Measurements from ENCODE around the gene FILIP1L.

Gene FILIP1L

GRCh38 chr3:99877031-99877579, 237.2 kb downstream of the FILIP1L start:
- Histone ChIP-seq H3K27me3 (ENCODE audit: insufficient read depth, low read length, poor library complexity, severe bottlenecking) (no peaks in the 10 kb centered on the region), H3K4me1 (ENCODE audit: insufficient read depth, low read length, poor library complexity, severe bottlenecking) (peaks cover 15% of the 10 kb centered on the region), H4K20me1 (ENCODE audit: insufficient read depth, low read length, poor library complexity, severe bottlenecking) (no peaks in the 10 kb centered on the region), H3K79me2 (ENCODE audit: insufficient read depth, low read length) (no peaks in the 10 kb centered on the region; the same call in 1 of the 2 replicates), H3K4me3 (ENCODE audit: low read length, poor library complexity, severe bottlenecking) (no peak overlapping the region), H3F3A (ENCODE audit: low read depth) (no peaks in the 10 kb centered on the region), H3K9me3 (ENCODE audit: insufficient read depth, low read depth, low read length) (no peaks in the 10 kb centered on the region), H2AFZ (ENCODE audit: low read length) (no peak overlapping the region), H3K9me2 (replicated peaks; ENCODE audit: low read depth, low read length) (no peaks in the 10 kb centered on the region), H3K4me2 (ENCODE audit: low read depth, low read length, poor library complexity, severe bottlenecking) (no peak overlapping the region), H3K36me3 (ENCODE audit: insufficient read depth, low read length) (no peaks in the 10 kb centered on the region), H3K9ac (ENCODE audit: low read depth, low read length, poor library complexity, severe bottlenecking) (no peak overlapping the region)
- TF ChIP-seq, protein P1, sequence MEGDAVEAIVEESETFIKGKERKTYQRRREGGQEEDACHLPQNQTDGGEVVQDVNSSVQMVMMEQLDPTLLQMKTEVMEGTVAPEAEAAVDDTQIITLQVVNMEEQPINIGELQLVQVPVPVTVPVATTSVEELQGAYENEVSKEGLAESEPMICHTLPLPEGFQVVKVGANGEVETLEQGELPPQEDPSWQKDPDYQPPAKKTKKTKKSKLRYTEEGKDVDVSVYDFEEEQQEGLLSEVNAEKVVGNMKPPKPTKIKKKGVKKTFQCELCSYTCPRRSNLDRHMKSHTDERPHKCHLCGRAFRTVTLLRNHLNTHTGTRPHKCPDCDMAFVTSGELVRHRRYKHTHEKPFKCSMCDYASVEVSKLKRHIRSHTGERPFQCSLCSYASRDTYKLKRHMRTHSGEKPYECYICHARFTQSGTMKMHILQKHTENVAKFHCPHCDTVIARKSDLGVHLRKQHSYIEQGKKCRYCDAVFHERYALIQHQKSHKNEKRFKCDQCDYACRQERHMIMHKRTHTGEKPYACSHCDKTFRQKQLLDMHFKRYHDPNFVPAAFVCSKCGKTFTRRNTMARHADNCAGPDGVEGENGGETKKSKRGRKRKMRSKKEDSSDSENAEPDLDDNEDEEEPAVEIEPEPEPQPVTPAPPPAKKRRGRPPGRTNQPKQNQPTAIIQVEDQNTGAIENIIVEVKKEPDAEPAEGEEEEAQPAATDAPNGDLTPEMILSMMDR (conservative IDR thresholded peaks at IDR 0.05; ENCODE audit: low read length) = no peak
- no peak for TF ChIP-seq EZH2phosphoT487 (IDR thresholded peaks at IDR 0.05; ENCODE audit: borderline replicate concordance)

DNA sequence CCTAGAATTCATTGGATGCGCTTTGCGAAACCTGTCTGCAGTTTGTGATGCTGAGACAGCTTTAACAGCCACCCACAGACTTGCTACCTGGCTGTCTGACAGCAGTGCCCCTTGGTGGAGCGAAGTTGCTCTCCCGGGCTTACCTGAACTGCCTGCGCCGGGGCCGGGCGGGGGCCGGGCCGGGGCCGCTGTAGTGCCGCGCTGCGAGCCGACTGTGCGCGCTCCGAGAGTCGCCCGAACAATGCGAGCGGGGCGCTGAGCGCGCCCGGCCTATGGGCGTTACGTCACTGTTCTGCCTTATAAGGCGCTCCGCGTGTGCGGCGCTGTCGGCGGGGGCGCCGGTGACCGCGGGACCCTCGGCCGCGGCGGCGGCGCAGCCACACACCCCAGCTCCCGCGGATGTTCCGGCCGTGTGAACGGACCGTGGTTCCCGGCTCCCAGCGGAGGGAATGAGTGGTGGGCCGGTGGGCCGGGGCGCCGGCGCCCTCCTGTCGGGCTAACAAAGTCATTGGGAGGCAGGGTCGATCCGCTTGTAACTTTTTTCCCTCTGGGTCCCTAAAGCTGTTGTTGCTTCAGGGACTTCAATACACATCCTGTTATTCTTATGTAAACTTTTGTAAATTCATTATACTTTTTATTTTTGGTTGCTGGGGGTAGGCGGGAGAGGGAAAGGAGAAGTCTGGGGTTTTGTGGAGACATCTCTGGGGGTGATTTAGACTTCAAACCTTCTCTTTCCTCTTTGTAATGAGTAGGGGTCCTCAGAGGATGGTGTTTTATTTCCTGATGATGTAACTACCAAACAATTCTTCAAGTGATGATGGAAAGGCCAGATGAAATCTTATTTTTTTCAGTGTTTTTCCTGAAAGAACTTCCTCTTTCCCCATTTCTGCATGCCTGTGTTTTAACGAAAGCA, 238.1 kb downstream of the FILIP1L start:
- Histone ChIP-seq H3K9ac (ENCODE audit: low read depth, low read length, poor library complexity, severe bottlenecking) (no peak overlapping the region), H3F3A (ENCODE audit: low read depth) (no peaks in the 10 kb centered on the region), H3K27me3 (ENCODE audit: insufficient read depth, low read length, poor library complexity, severe bottlenecking) (no peaks in the 10 kb centered on the region), H3K9me2 (replicated peaks; ENCODE audit: low read depth, low read length) (no peaks in the 10 kb centered on the region), H2AFZ (ENCODE audit: low read length) (no peak overlapping the region), H4K20me1 (ENCODE audit: insufficient read depth, low read length, poor library complexity, severe bottlenecking) (no peaks in the 10 kb centered on the region), H3K36me3 (ENCODE audit: insufficient read depth, low read length) (no peaks in the 10 kb centered on the region), H3K4me1 (ENCODE audit: insufficient read depth, low read length, poor library complexity, severe bottlenecking) (peaks cover 20% of the 10 kb centered on the region), H3K79me2 (ENCODE audit: insufficient read depth, low read length) (no peaks in the 10 kb centered on the region; the same call in 1 of the 2 replicates), H3K4me3 (ENCODE audit: low read length, poor library complexity, severe bottlenecking) (no peak overlapping the region), H3K9me3 (ENCODE audit: insufficient read depth, low read depth, low read length) (no peaks in the 10 kb centered on the region), H3K4me2 (ENCODE audit: low read depth, low read length, poor library complexity, severe bottlenecking) (no peak overlapping the region)
- TF ChIP-seq, protein P1 (conservative IDR thresholded peaks at IDR 0.05; ENCODE audit: low read length) = no peak

DNA sequence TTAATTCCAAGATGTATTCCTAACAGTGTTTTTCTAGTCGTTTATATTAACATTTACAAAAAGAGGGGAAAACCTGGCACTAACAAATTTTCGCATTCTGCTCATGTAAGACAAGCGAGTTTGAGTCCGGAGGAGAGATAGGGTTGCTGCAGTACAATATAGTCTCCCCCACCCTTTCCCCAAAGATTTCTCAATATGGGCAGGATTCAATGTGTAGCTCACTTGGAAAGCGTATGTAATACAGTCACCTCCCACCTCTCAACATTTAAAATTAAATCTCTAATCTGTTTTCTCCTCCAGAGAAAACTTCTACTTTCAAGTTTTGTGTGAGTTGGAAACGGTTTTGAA, 238.7 kb downstream of the FILIP1L start:
- no peaks in the 10 kb centered on the region for H3K9me3 ChIP-seq (ENCODE audit: insufficient read depth, low read depth, low read length)
- H2AFZ ChIP-seq (ENCODE audit: low read length) = no peak overlapping the region
- H3K36me3 ChIP-seq (ENCODE audit: insufficient read depth, low read length) = no peaks in the 10 kb centered on the region
- H3F3A ChIP-seq (ENCODE audit: low read depth) = no peaks in the 10 kb centered on the region
- no peak for TF ChIP-seq EZH2phosphoT487 (IDR thresholded peaks at IDR 0.05; ENCODE audit: borderline replicate concordance)
- TF ChIP-seq, protein P1 (conservative IDR thresholded peaks at IDR 0.05; ENCODE audit: low read length) = no peak
- no peak overlapping the region for H3K4me2 ChIP-seq (ENCODE audit: low read depth, low read length, poor library complexity, severe bottlenecking)
- H3K4me3 ChIP-seq (ENCODE audit: low read length, poor library complexity, severe bottlenecking) = no peak overlapping the region
- peaks cover 20% of the 10 kb centered on the region for H3K4me1 ChIP-seq (ENCODE audit: insufficient read depth, low read length, poor library complexity, severe bottlenecking)
- H3K27me3 ChIP-seq (ENCODE audit: insufficient read depth, low read length, poor library complexity, severe bottlenecking) = no peaks in the 10 kb centered on the region
- H3K79me2 ChIP-seq (ENCODE audit: insufficient read depth, low read length) = no peaks in the 10 kb centered on the region; the same call in 1 of the 2 replicates
- no peak overlapping the region for H3K9ac ChIP-seq (ENCODE audit: low read depth, low read length, poor library complexity, severe bottlenecking)
- H4K20me1 ChIP-seq (ENCODE audit: insufficient read depth, low read length, poor library complexity, severe bottlenecking) = no peaks in the 10 kb centered on the region
- H3K9me2 ChIP-seq (replicated peaks; ENCODE audit: low read depth, low read length) = no peaks in the 10 kb centered on the region

Data from Loucy (cell line).